Ovary (tissue), 9 donors: ENCODE results near the gene CLEC16A. TPM values are rescaled to one million over a fixed set of nuclear protein-coding genes. Genes with fewer than 3 reads are reported as not detected.
A peak's percentile ranks its signal among the peaks of the same experiment; 100 is the strongest.

Source experiments
- DNase-seq, 5 donors: peaks; one replicate each; pipeline ENCODE4 v3.0.0-alpha.2; 2019 to 2020
- H3K27ac ChIP-seq, 2 donors: fragments of 200-600 bp; one replicate each; pipeline versions ENCODE4 v1.5.1 to v1.8.0; 2019 to 2022
- H3K27me3 ChIP-seq: fragments of 200-600 bp; one replicate; pipeline ENCODE4 v1.8.0; 2022
- H3K36me3 ChIP-seq: fragments of 200-600 bp; sonication (generic); one replicate; pipeline ENCODE4 v1.5.1; 2019
- H3K4me1 ChIP-seq: one replicate; pipeline ENCODE4 v1.8.1; 2013; ENCODE audit warnings: mild to moderate bottlenecking, moderate library complexity; ENCODE audit not compliant: insufficient read depth
- H3K4me3 ChIP-seq: fragments of 200-600 bp; sonication (generic); one replicate; pipeline ENCODE4 v1.5.1; 2017
- H3K9me3 ChIP-seq, 2 donors: fragments of 200-600 bp in 1 of 2; sonication (generic) in 1 of 2; one replicate each; pipeline versions ENCODE4 v1.5.1 to v1.8.1; 2013 to 2019; ENCODE audit warnings: mild to moderate bottlenecking in 1 of 2, moderate library complexity in 1 of 2
- CTCF ChIP-seq, 3 donors: fragments of 450-650 bp in 2 of 3; fragments of 200-600 bp in 1 of 3; IDR thresholded peaks; one replicate each; pipeline versions ENCODE4 v1.5.1 to v1.8.0; 2016 to 2022; ENCODE audit warnings: antibody characterized with exemption in 3 of 3, mild to moderate bottlenecking in 1 of 3
- EP300 ChIP-seq: sonication (generic); formaldehyde crosslinking; IDR thresholded peaks from one replicate; pipeline ENCODE4 v1.6.1; 2017; ENCODE audit warnings: antibody characterized with exemption
- POLR2A ChIP-seq: fragments of 450-650 bp; IDR thresholded peaks from one replicate; pipeline ENCODE4 v1.6.1; 2017; ENCODE audit warnings: antibody characterized with exemption, mild to moderate bottlenecking, moderate library complexity
- WGBS, 3 donors: extraction: QIAGEN DNeasy Blood & Tissue Kit in 1 of 3; methylation state at CpG; one replicate each; pipeline versions ENCODE4 v1.1.5 to v1.1.7; 2013 to 2017; 5-methylcytosine and 5-hydroxymethylcytosine counted together
- intact Hi-C, 4 donors: fragments of 100-400 bp; cut with DNase I; formaldehyde crosslinking; loops; one replicate each; pipeline versions ENCODE4 v1.11.0 to v1.15.1; 2022 to 2023
- polyA plus RNA-seq, 2 donors: library from polyadenylated mRNA; stranded (reverse); fragments of 200-250 nt in 1 of 2; fragments of 350-450 nt in 1 of 2; fragmentation: Illumina TruSeq in 1 of 2; extraction: RNeasy Lipid Tissue Mini Kit (QIAGEN cat#74804) in 1 of 2; gene quantifications; one replicate each; pipeline ENCODE4 v1.2.3, GENCODE V29; 2013 to 2014
- total RNA-seq, 7 donors: library from RNA; depleted of rRNA in 2 of 7; stranded (reverse); fragments of >200 nt in 2 of 7; fragmentation: NEBNext Ultra II Directional in 3 of 7; extraction: Animal tissue kit (Norgen Biotek cat#: 25700) in 3 of 7; gene quantifications; one replicate each; pipeline versions ENCODE4 v1.1.0 to v1.2.4, GENCODE V29; 2016 to 2023
- donor health status: DM: no; HTN: no; CAD: no; lungs with moderate emphysema.
- donor health status: DM: no; HTN: no; CAD: no.
- donor health status: Bipolar disorder and iron deficiency.
- donor health status: DM: yes; HTN: yes; CAD: no.
- donor health status: DM: no; HTN: no; CAD: no.
- donor health status: DM: yes; HTN: yes; CAD: no.

CLEC16A gene
- total and polyA plus RNA-seq, 9 donors = 6.4 to 28.1 (median 16.5) TPM

GRCh38 chr16:11224096-11224893, 279.9 kb downstream of the CLEC16A start:
- intact Hi-C loops = no loop called here
- Histone ChIP-seq H3K27me3 (no peaks in the 10 kb centered on the region), H3K36me3 (no peaks in the 10 kb centered on the region), H3K4me1 (peaks cover 11% of the 10 kb centered on the region), H3K9me3 (no peaks in the 10 kb centered on the region), H3K27ac (no peak overlapping the region), H3K4me3 (no peak overlapping the region)
- peak in 1 of 5 donors; percentile 32 for DNase-seq
- TF ChIP-seq EP300 (no peak), POLR2A (no peak)
- WGBS, 3 donors = 72 to 77% (median 76%) methylated on average over 24 of the region's 24 CpGs

- intact Hi-C loops = no loop called here
- 58 to 64% (median 62%) methylated on average over 21 of the region's 21 CpGs for WGBS, 3 donors
- Histone ChIP-seq H3K4me3 (no peak overlapping the region), H3K36me3 (no peaks in the 10 kb centered on the region), H3K9me3 (no peaks in the 10 kb centered on the region), H3K4me1 (peaks cover 10% of the 10 kb centered on the region), H3K27ac (no peak overlapping the region), H3K27me3 (no peaks in the 10 kb centered on the region)
- TF ChIP-seq EP300 = no peak
- no peak for TF ChIP-seq CTCF (IDR thresholded peaks at IDR 0.05)
- TF ChIP-seq POLR2A = no peak
- no peak for DNase-seq
These were observed 280.7 kb downstream of the CLEC16A start for GRCh38 chr16:11224894-11225676.

- no peak for DNase-seq
- Histone ChIP-seq H3K9me3 (no peaks in the 10 kb centered on the region), H3K4me3 (no peak overlapping the region), H3K4me1 (peaks cover 3% of the 10 kb centered on the region), H3K27me3 (no peaks in the 10 kb centered on the region), H3K27ac (no peak overlapping the region), H3K36me3 (no peaks in the 10 kb centered on the region)
- intact Hi-C loops = no loop called here
- TF ChIP-seq EP300 (no peak), POLR2A (no peak), CTCF (IDR thresholded peaks at IDR 0.05) (no peak)
- WGBS, 3 donors = 76 to 86% (median 81%) methylated on average over 16 to 18 of the region's 18 CpGs
These were observed 281.5 kb downstream of the CLEC16A start for GRCh38 chr16:11225677-11226549.

- DNase-seq = no peak
- WGBS, 3 donors = 72 to 85% (median 78%) methylated on average over 5 of the region's 5 CpGs
- H3K4me1 ChIP-seq = no peaks in the 10 kb centered on the region
- TF ChIP-seq POLR2A (no peak), CTCF (IDR thresholded peaks at IDR 0.05) (no peak), EP300 (no peak)
- H3K27ac ChIP-seq = no peak overlapping the region
- H3K36me3 ChIP-seq = no peaks in the 10 kb centered on the region
- no peaks in the 10 kb centered on the region for H3K9me3 ChIP-seq
- H3K4me3 ChIP-seq = no peak overlapping the region
- intact Hi-C loops = no loop called here
- no peaks in the 10 kb centered on the region for H3K27me3 ChIP-seq
These were observed 285.1 kb downstream of the CLEC16A start for GRCh38 chr16:11229432-11229831.
